KG1 (cell line): ENCODE results near the gene LDHAL6B.

Experiments
- DNase-seq: peaks from one replicate; lab custom pipeline; 2025; lab: John Stamatoyannopoulos, UW

Gene LDHAL6B

GRCh38 chr15:59177317-59177660 lies 29.4 kb upstream of the LDHAL6B start:
- DNase-seq = no peak

GRCh38 chr15:59178151-59178695 lies 28.4 kb upstream of the LDHAL6B start:
- DNase-seq = no peak

DNA sequence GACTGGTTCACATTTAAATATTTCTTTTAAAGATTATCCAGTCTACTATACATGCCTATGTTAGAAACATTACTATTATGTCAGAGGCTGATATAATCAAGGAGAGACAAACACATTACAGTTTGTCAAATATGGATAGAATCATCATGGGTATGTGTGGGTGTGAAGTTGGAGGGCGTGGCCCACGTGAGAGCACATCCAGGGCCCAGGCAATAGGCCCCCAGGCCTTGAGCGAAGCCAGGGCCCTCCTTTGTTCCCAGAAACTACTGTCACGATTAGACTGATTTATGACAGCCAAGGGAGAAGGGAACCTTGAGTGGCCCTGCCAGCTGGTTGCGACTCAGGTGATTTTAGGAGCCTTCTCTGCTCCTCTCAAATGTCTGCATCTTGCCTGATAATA lies 26.9 kb upstream of the LDHAL6B start:
- no peak for DNase-seq

DNA sequence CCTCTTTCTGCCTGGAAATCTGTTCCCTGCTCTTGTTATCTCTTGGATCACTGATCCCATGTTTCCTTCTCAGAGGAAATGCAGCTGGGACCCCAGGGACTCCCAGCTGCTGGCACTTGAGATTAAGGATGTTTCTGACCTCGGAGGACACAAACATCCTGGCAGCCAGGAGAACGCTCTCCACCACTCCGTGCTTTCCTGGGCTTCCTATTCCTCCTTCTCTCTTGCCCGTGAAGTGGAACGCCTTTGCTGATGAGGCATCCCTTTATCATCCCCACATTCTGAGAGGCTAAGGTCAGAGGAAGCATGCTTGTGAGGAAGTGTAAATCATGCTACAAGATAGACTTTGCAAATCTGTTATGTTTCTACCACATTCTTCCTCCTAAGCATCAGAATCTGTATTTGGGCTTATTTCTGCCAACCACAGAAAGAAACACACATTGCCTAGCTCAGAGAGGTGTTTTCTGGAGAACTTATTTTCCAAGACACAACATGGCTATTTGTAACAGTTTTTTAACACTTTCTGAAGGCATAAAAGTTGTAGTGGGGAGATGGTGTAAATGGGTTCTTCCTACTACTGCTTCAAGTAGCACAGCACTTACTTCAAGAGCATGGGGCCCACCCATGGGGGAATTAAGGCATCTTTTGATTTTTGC lies 25.6 kb upstream of the LDHAL6B start:
- no peak for DNase-seq

- DNase-seq = no peak
These were observed 20.9 kb upstream of the LDHAL6B start for GRCh38 chr15:59185725-59186124.

DNA sequence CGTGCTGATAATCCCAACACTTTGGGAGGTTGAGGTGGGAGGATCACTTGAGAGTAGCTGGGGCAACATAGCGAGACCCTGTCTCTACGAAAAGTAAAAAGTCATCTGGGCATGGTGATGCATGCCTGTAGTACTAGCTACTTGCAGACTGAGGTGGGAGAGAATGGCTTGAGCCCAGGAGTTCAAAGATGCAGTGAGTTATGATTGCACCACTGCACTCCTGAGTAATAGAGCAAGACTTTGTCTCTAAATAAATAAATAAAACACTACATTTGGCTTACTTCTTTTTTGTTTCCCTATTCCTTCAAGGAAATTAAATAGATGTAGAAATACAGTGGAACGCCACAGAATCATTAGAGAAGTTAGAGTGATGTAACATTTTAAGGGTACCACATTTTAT lies 20.1 kb upstream of the LDHAL6B start:
- DNase-seq = no peak

DNA sequence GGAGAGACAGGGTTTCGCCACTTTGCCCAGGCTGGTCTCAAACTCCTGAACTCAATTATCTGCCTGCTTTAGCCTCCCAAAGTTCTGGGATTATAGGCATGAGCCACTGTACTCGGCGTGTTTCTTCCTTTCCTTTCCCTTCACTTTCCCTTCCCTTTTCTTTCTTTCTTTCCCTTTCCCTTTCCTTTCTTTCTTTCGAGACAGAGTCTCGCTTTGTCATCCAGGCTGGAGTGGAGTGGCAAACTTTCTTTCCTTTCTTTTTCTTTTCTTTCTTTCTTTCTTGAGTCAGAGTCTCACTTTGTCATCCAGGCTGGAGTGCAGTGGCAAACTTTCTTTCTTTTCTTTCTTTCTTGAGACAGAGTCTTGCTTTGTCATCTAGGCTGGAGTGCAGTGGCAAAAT lies 17.4 kb upstream of the LDHAL6B start:
- DNase-seq = no peak

GRCh38 chr15:59190291-59190690 lies 16.4 kb upstream of the LDHAL6B start:
- DNase-seq = no peak

GRCh38 chr15:59191855-59192237 lies 14.8 kb upstream of the LDHAL6B start:
- DNase-seq = no peak

- no peak for DNase-seq
These were observed 11.9 kb upstream of the LDHAL6B start for GRCh38 chr15:59194639-59195325.

GRCh38 chr15:59196416-59196815 lies 10.2 kb upstream of the LDHAL6B start:
- no peak for DNase-seq

DNA sequence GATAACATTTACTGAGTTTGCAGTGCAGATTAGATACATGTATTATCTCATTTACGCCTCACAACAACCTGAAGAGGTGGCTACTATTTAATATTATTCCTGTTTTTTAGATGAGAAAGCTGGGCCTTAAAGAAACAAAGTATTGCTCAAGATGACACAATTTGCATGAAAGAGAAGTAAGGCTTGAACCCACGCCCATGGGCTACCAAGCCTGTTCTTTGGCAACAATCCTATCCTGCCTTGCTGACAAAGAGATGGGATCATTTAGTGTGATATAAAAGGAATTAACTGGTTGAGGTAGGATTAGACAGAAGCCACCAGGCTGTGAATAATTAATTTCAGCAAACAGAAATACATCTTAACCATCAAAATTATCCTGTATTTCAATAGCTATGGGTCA lies 9.2 kb upstream of the LDHAL6B start:
- DNase-seq = no peak

- no peak for DNase-seq
These were observed 6.8 kb upstream of the LDHAL6B start for GRCh38 chr15:59199626-59200465.

- DNase-seq = no peak
These were observed 6.1 kb upstream of the LDHAL6B start for GRCh38 chr15:59200560-59200959.

- no peak for DNase-seq
These were observed 3.6 kb upstream of the LDHAL6B start for GRCh38 chr15:59203008-59203407.

- DNase-seq = no peak
These were observed 3.0 kb upstream of the LDHAL6B start for GRCh38 chr15:59203657-59204056.

GRCh38 chr15:59205839-59206622 lies 612 bp upstream of the LDHAL6B start:
- no peak for DNase-seq

- DNase-seq = no peak
These were observed 2.1 kb downstream of the LDHAL6B start for GRCh38 chr15:59208613-59209249.

- no peak for DNase-seq
These were observed 3.5 kb downstream of the LDHAL6B start for GRCh38 chr15:59210186-59210585.

DNA sequence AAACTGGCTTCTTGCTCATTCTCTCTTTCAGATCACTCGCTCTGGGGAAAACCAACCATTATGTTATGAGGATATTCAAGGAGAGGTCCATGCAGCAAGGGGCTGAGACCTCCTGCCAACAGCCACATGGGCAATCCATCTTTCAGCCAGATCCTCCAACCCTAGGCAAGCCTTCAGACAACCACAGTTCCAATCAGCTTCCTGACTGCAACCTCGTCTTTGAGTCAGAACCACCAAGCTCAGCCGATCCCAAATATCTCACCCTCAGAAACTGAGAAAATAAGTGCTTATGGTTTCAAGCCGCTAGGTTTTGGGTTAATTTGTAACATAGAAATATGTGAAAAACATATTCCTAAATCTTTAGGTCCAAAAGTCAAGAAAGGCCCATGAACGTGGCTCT lies 10.3 kb downstream of the LDHAL6B start:
- no peak for DNase-seq

DNA sequence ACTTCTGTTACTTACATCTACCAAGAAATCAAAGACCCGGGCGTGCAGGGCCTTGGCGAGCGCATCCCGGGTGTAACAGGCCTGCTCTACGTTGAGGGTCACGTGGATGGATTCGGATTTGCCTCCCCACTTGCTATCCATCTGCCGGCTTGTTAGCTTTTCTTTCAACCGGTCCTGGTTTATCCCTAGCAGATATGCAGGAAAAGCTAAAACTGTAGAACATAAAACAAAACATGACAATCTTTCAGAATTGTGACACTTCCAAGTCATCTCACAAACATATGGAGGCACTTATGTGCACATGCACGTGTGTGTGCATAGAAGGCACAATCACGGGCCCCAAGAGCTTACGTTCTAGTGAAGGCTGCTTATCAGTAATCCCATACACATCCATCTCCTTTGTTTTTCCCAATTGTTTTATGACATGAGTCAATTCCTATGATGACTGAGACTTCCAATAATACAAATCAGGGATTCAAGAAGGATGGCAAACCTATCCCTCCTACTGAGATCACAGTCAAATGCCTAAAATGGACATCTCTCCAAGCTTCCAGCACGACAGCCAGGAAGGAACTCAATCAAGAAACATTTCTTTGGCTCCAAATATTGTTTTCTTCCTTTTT lies 11.3 kb downstream of the LDHAL6B start:
- DNase-seq = no peak
